ENCODE data around the gene RIOK3.

The RIOK3 gene

GRCh38 chr18:23462876-23463275 lies 9.8 kb downstream of the RIOK3 start:
- H3K27me3 ChIP-seq (replicated peaks): no peaks in the 10 kb centered on the region
- no peak overlapping the region for H3K4me3 ChIP-seq (ENCODE audit: low read depth, low read length)
- no peak for DNase-seq
- peaks cover 54% of the 10 kb centered on the region for H3K36me3 ChIP-seq (replicated peaks)
- H3K27ac ChIP-seq: no peak overlapping the region
- TF ChIP-seq CTCF (IDR thresholded peaks at IDR 0.05; ENCODE audit: low read depth, low read length, missing control alignments): no peak
- in situ Hi-C loops (cut with HindIII; ENCODE audit: low pct_ligation_motif_present, low sequenced_read_pairs): no loop called here

- in situ Hi-C loops (cut with HindIII; ENCODE audit: low pct_ligation_motif_present, low sequenced_read_pairs): no loop called here
- H3K27ac ChIP-seq: no peak overlapping the region
- peaks cover 75% of the 10 kb centered on the region for H3K36me3 ChIP-seq (replicated peaks)
- no peak for TF ChIP-seq CTCF (IDR thresholded peaks at IDR 0.05; ENCODE audit: low read depth, low read length, missing control alignments)
- DNase-seq: no peak
- no peaks in the 10 kb centered on the region for H3K27me3 ChIP-seq (replicated peaks)
- no peak overlapping the region for H3K4me3 ChIP-seq (ENCODE audit: low read depth, low read length)
Observed at GRCh38 chr18:23468753-23469459, 15.8 kb downstream of the RIOK3 start.

GRCh38 chr18:23470620-23471387 lies 17.7 kb downstream of the RIOK3 start:
- Histone ChIP-seq H3K27me3 (replicated peaks) (no peaks in the 10 kb centered on the region), H3K36me3 (replicated peaks) (peaks cover 72% of the 10 kb centered on the region), H3K4me3 (ENCODE audit: low read depth, low read length) (no peak overlapping the region), H3K27ac (no peak overlapping the region)
- no peak for DNase-seq
- in situ Hi-C loops (cut with HindIII; ENCODE audit: low pct_ligation_motif_present, low sequenced_read_pairs): no loop called here
- no peak for TF ChIP-seq CTCF (IDR thresholded peaks at IDR 0.05; ENCODE audit: low read depth, low read length, missing control alignments)

- no peaks in the 10 kb centered on the region for H3K27me3 ChIP-seq (replicated peaks)
- no peak for DNase-seq
- peaks cover 72% of the 10 kb centered on the region for H3K36me3 ChIP-seq (replicated peaks)
- no peak overlapping the region for H3K27ac ChIP-seq
- TF ChIP-seq CTCF (IDR thresholded peaks at IDR 0.05; ENCODE audit: low read depth, low read length, missing control alignments): no peak
- in situ Hi-C loops (cut with HindIII; ENCODE audit: low pct_ligation_motif_present, low sequenced_read_pairs): no loop called here
- H3K4me3 ChIP-seq (ENCODE audit: low read depth, low read length): no peak overlapping the region
Observed at GRCh38 chr18:23471486-23471885, 18.4 kb downstream of the RIOK3 start.

GRCh38 chr18:23479829-23480505 lies 26.9 kb downstream of the RIOK3 start:
- in situ Hi-C loops (cut with HindIII; ENCODE audit: low pct_ligation_motif_present, low sequenced_read_pairs): no loop called here
- no peak for DNase-seq
- Histone ChIP-seq H3K36me3 (replicated peaks) (peaks cover 72% of the 10 kb centered on the region), H3K4me3 (ENCODE audit: low read depth, low read length) (no peak overlapping the region), H3K27me3 (replicated peaks) (no peaks in the 10 kb centered on the region), H3K27ac (no peak overlapping the region)
- TF ChIP-seq CTCF (IDR thresholded peaks at IDR 0.05; ENCODE audit: low read depth, low read length, missing control alignments): no peak
